IPS DF 4.7 (cell line): ENCODE results near the gene CCZ1.
"Not testable (repeated sequence)": the region's sequence is repeated elsewhere in the genome, so short reads cannot be mapped to it uniquely, and the experiment has no call there.

Experiments
- DNase-seq: peaks from one replicate; pipeline ENCODE4 v3.0.0-alpha.2; 2013; ENCODE audit warnings: low spot score; ENCODE audit errors: extremely low read depth

The CCZ1 gene

DNA sequence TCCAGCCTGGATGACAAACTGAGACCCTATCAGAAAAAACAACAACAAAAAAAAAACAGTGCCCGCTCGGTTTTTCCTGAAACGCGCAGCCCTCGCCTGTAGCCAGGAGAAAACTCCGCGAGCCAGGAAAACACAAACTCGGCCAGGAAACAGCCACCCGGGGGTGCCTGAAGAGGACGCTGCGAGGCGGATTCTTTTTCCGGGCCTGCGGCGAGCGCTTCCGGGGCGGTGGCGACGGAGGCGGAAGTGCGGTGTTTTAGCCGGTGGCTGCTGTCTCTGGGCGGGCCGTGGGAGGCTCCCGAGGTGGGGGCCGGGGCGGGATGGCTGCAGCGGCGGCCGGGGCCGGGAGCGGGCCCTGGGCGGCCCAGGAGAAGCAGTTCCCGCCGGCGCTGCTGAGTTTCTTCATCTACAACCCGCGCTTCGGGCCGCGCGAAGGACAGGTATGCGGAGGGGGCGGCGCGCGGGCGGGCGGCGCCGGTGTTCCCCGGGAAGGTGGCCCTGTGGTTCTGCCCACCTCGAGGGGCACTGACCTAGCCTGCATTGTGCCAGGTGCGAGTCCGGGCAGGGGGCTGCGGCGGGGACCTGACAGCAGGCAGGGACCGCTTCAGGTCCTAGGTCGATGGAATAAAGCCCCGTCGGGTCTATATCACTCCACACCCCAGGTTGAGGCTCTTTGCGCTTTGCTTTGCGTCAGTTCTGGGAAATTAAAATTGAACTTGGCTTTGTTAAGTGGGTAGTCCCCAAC lies at the start of gene CCZ1:
Gene CCZ1 (plus strand): TSS at position 254 of the 745 bp plus-strand sequence. CDS start 67 bp downstream, at position 321.
- DNase-seq = not testable (repeated sequence)

GRCh38 chr7:5850944-5851343 lies 47.6 kb upstream of the CCZ1 start:
- DNase-seq = no peak

- no peak for DNase-seq
These were observed 43.8 kb upstream of the CCZ1 start for GRCh38 chr7:5854738-5855137.

GRCh38 chr7:5857041-5857575 lies 41.4 kb upstream of the CCZ1 start:
- not testable (repeated sequence) for DNase-seq

GRCh38 chr7:5858494-5858893 lies 40.0 kb upstream of the CCZ1 start:
- DNase-seq = not testable (repeated sequence)

- not testable (repeated sequence) for DNase-seq
These were observed 37.3 kb upstream of the CCZ1 start for GRCh38 chr7:5861281-5861680.

- DNase-seq = not testable (repeated sequence)
These were observed 35.7 kb upstream of the CCZ1 start for GRCh38 chr7:5862753-5863366.

GRCh38 chr7:5865279-5865931 lies 33.1 kb upstream of the CCZ1 start:
- DNase-seq = not testable (repeated sequence)

GRCh38 chr7:5867060-5867459 lies 31.5 kb upstream of the CCZ1 start:
- no peak for DNase-seq

DNA sequence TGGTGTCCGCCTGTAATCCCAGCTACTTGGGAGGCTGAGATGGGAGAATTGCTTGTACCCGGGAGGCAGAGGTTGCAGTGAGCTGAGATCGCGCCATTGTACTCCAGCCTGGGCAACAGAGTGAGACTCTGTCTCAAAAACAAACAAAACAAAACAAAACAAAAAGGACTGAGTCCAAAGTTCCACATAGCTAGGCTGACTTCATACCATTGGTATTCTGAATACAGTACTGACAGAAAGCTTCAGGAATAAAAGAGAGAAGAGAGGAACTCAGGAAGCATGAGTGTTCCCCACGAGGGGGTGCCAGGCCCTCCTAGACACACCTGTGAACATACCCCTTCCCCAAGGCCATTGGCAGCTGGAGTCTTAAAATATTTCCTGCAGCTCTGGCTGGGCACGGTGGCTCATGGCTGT lies 29.6 kb upstream of the CCZ1 start:
- not testable (repeated sequence) for DNase-seq

- DNase-seq = no peak
These were observed 28.8 kb upstream of the CCZ1 start for GRCh38 chr7:5869691-5870090.

GRCh38 chr7:5870311-5870710 lies 28.2 kb upstream of the CCZ1 start:
- no peak for DNase-seq

- no peak for DNase-seq
These were observed 26.2 kb upstream of the CCZ1 start for GRCh38 chr7:5872326-5872725.

DNA sequence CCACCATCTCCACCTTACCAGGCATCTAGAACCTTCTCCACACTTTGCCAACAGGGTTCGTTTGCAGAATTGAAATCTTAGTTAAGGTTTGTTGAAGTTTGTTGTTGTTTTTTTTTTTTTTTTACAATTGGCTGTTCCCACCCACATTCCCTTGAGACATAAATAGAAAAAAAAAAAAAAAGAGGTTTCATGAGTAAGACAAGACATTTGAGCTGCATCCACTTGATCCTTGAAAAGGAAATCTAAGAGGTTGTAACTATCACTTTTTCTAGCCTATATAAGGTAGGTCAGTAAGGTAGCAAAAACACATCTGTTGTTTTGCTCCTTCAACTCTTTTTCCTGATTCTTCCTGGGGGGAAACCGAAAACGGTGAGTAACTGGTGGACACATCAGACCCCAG lies 18.9 kb upstream of the CCZ1 start:
- DNase-seq = not testable (repeated sequence)

DNA sequence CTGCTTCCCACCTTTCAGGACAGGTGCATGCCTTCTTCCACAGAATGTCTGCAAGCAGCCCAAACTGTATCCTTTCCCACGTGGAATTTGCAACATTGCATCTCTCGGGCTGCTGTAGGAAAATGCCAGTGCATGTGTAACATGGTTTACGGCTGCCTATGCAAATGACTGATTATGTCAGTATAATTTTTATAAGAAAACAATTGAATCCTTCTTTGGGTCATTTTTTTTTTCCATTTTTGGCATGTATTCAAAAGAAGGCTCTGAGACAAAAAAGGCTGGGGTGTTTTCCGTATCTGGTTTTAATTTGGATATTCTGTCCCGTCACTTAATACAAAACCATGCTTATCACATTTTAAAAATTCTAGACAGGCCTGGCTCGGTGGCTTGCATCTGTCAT lies 18.4 kb upstream of the CCZ1 start:
- DNase-seq = not testable (repeated sequence)

DNA sequence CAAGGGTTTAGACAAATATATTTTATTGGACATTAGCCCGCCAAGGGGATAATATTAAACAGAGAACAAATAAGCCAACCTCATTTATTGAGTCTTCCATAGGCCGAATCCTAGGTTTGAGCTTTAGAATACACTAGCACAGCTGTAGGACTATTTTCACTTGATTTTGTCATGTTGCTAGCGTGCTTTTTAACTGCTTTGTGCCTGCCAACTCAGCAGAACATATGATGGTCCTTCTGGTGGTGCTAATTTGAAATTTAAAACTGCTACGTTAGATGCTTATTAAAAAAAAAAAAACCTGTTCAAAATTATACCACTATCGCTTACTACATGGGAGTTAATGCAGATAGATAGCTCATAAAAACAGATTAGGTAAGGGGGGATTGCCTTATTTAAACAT lies 14.1 kb upstream of the CCZ1 start:
- not testable (repeated sequence) for DNase-seq

GRCh38 chr7:5888021-5888420 lies 10.5 kb upstream of the CCZ1 start:
- DNase-seq = not testable (repeated sequence)

- not testable (repeated sequence) for DNase-seq
These were observed 8.3 kb upstream of the CCZ1 start for GRCh38 chr7:5890244-5890643.

- no peak for DNase-seq
These were observed 6.0 kb upstream of the CCZ1 start for GRCh38 chr7:5892498-5892897.

GRCh38 chr7:5897369-5897919 lies 1.1 kb upstream of the CCZ1 start:
- DNase-seq = not testable (repeated sequence)

DNA sequence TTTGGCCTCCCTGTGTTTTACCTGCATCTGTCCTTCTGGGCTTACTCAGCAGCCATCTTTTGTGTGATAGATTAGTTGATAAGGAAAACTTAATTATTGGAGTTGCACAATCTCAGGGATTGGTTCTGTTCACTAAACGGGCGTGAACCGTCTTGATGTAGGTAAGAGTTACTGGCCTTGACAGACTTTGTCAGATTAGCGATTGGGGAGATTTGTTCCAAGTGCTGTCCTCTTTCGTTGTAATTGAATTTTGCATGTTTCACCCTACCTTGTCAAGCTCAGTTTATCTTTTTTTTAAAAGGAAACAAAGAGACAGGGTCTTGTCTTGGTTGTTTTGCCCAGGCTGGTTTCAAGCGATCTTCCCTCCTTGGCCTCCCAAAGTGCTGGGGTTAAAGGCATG lies 4.5 kb downstream of the CCZ1 start:
- DNase-seq = not testable (repeated sequence)

DNA sequence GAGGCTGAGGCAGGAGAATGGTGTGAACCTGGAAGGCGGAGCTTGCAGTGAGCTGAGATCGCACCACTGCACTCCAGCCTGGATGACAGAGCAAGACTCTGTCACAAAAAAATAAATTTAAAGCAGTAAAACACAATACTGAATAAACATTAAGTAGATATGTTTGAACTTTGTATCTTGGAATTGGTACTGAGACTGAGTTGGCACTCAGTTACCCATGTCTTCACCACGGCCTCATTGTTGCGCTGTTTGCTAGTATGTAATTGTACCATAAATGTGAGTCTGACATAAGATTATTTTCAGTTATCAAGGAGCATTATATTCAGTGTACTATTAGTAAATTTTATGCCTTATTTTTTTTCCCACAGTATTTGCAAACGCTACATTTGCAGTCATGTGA lies 6.2 kb downstream of the CCZ1 start:
- not testable (repeated sequence) for DNase-seq
